ENCODE data around the gene SEMA7A.
"Not testable (repeated sequence)": the region's sequence is repeated elsewhere in the genome, so short reads cannot be mapped to it uniquely, and the experiment has no call there.

The SEMA7A gene

GRCh38 chr15:74399511-74400312, 34.0 kb downstream of the SEMA7A start:
- DNase-seq, result no peak

DNA sequence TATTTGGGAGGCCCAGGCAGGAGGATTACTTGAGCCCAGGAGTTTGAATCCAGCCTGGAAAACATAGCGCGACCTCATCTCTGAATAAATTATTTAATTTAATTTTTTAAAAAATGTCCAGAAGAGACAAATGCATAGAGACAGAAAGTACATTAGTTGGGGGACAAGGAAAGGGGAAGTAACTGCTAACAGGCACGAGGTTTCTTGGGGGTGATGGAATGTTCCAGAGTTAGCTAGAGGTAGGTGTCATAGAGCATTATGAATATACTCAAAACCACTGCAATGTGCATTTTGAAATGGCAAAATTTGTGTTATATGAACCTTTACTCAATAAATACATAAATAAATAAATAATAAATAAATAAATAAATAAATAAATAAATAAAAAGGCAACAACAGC, 34.7 kb downstream of the SEMA7A start:
- DNase-seq, result no peak

- peak; percentile 31 for DNase-seq
These were observed 35.6 kb downstream of the SEMA7A start for GRCh38 chr15:74398183-74398582.

GRCh38 chr15:74397239-74398068, 36.3 kb downstream of the SEMA7A start:
- peak; percentile 78 for DNase-seq

DNA sequence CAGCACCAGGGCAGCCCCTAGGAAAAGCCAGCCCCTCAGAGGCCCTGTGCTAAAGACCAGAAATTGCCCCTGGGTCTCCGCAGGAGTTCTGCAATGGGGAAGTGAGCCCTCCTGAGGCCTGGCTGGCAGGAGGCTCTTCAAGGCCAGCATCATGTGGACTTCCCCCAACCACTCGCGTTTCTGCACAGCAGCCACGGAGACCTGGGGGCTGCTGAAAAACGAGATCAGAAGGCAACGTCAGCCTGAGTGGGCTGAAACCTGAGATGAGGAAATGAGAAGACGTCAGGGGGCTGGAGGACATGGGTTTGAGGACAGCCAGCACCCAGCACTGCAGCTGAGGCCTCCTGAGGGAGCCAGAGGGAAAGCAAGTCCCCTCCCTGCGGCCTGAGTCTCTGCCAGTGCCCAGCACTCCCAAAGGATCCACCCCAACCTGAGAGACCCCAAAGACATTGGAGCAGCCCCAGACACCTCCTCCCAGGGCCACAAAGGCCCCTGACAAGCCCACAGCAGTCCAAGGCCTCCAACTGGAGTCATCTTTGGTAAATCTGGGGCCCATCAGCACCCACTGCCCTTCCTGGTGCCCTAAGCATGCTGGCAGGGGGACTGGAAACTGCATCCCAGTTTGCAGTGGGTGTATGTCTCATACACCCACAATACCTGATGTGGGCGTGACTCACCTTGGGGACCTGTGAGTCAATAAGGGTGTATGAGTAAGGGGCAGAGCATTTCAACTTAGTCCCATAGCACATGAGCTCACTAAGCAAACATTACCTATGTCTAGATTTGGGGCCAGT, 37.1 kb downstream of the SEMA7A start:
- peak; percentile 66 for DNase-seq

- DNase-seq, result no peak
These were observed 37.7 kb downstream of the SEMA7A start for GRCh38 chr15:74396146-74396438.

GRCh38 chr15:74395319-74396145, 38.2 kb downstream of the SEMA7A start:
- DNase-seq, result no peak

GRCh38 chr15:74394090-74394846, 39.5 kb downstream of the SEMA7A start:
- DNase-seq, result no peak

GRCh38 chr15:74393423-74393822, 40.3 kb downstream of the SEMA7A start:
- DNase-seq, result no peak

GRCh38 chr15:74392902-74393301, 40.9 kb downstream of the SEMA7A start:
- no peak for DNase-seq

GRCh38 chr15:74392451-74392830, 41.3 kb downstream of the SEMA7A start:
- DNase-seq, result no peak

DNA sequence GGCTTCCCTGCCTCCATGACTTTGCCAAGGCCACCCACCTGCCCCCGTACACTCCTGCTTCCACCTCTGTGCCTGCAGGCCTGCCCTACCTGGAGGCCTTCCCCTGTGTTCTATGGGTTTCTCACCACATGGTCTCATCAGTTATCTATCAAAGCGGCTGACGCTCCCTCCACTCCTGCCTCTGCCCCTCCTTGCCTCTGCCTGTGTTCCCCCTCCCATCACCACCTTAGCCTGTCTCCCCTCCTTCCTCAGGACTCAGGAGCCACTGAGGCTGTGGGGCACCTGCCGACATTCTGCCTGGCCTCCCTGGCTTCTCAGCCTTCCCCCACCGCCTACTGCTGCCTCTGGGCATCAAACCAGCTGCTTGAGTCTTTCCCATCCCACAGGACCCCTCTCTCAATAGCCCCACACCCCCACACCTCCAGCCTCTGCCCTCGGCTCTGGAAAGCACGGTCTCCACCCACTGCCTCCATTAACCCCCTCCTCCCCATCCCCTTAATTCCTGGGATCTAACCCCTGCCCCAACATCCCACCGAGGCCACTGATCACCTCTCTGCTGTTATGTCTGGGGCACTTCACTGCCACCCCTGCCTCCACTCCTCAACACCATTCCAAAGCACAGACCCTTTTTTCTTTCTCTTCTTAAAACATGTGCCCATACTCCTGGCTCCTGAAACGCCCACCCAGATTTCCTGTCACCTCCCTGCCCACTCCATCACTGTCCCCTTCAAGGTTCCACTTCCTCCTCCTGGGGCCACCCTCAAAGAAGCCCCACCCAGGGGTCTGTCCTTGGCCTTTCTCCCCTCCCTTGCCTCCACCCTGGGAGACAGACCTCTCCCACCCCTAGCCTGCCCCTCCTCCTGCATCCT, 41.9 kb downstream of the SEMA7A start:
- no peak for DNase-seq

DNA sequence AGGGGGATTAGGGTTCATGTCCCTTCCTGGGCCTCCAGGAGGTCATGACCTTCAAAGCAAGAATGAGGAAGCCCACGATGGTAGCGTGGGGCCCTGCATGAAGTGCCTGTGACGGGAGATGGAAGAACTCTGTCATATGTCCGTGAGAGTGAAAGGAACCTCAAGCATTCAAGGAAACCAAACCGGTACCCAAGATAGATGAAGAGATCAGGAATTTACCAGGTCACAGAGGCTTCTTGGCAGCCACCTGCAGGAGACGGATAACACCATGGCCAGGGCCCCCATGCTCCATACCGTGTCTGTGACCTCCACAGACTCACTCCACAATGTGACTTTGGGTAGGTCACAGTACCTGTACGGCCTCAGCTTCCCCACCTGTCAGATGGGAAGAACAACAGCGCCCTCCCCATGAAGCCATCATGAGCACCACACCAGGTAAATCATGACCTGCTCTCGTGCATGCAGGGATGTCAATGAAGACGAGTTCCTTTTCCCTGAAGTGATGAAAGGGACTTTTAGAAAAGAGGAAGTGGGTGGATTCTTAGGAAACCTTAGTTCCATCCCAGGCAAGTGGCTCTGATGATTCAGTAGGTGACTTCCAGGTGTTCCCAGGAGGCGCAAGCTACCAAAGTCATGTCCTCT, 43.0 kb downstream of the SEMA7A start:
- DNase-seq, result peak; percentile 37

GRCh38 chr15:74390049-74390646, 43.6 kb downstream of the SEMA7A start:
- DNase-seq, result not testable (repeated sequence)

- DNase-seq, result no peak
These were observed 44.3 kb downstream of the SEMA7A start for GRCh38 chr15:74389241-74390048.

DNA sequence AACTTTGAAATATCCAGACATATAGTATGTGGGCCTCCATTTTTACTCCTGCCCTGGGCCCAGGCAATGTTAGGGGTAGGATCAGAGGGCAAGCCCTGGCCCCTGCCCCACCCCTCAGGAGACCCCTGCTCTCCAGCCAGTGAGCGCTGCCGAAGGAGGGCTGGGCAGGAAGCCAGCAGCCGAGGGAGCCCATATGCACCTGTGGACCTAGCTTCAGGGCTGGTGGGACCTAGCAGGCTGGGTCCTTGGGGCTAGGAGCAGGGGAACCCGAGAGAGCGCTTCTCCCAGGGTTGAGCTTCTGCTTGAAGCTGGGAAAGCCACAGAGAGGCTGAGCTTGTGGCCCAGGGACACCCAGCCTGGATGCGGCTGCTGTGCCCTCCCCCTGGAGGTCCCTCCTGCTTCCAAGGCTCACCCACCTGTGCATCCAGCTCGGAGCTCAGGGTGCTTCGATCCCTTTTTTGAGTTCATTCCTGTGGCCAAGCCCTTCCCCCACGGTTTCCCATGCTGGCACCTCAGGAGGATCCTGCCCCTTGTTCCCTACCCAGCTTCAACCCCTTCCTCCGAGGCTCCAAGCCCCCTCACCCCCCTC, 45.3 kb downstream of the SEMA7A start:
- DNase-seq, result peak; percentile 59

- no peak for DNase-seq
These were observed 46.0 kb downstream of the SEMA7A start for GRCh38 chr15:74387621-74388362.

GRCh38 chr15:74387141-74387541, 46.6 kb downstream of the SEMA7A start:
- peak; percentile 76 for DNase-seq

All from RPMI8226 (cell line).